Uterus (tissue), 4 donors: ENCODE data around the gene HOXC5. TPM values are rescaled to one million over a fixed set of nuclear protein-coding genes. Genes with fewer than 3 reads are reported as not detected.
"Not testable (repeated sequence)": the region's sequence is repeated elsewhere in the genome, so short reads cannot be mapped to it uniquely, and the experiment has no call there.

Experiments
- DNase-seq, 2 donors: peaks; one replicate each; pipeline ENCODE4 v3.0.0-alpha.2; 2019 to 2020
- H3K27ac ChIP-seq, 2 donors: fragments of 200-600 bp; sonication (generic); 1 replicate in 1 of 2; 2 replicates in 1 of 2; pipeline ENCODE4 v1.5.1; 2016 to 2018
- H3K27me3 ChIP-seq, 2 donors: fragments of 200-600 bp; sonication (generic); one replicate each; pipeline ENCODE4 v1.5.1; 2018 to 2019; ENCODE audit warnings: control low read depth in 1 of 2
- H3K36me3 ChIP-seq, 2 donors: fragments of 200-600 bp; sonication (generic); one replicate each; pipeline ENCODE4 v1.5.1; 2019; ENCODE audit warnings: control low read depth in 1 of 2
- H3K4me1 ChIP-seq, 2 donors: fragments of 200-600 bp; sonication (generic); one replicate each; pipeline ENCODE4 v1.5.1; 2018 to 2019; ENCODE audit warnings: control low read depth in 1 of 2
- H3K4me3 ChIP-seq, 2 donors: fragments of 200-600 bp; sonication (generic); 1 replicate in 1 of 2; 2 replicates in 1 of 2; pipeline ENCODE4 v1.5.1; 2018 to 2019; ENCODE audit warnings: mild to moderate bottlenecking in 1 of 2
- H3K9me3 ChIP-seq, 2 donors: fragments of 200-600 bp; sonication (generic); one replicate each; pipeline ENCODE4 v1.5.1; 2019; ENCODE audit warnings: control low read depth in 1 of 2
- CTCF ChIP-seq, 4 experiments: fragments of 200-600 bp in 2 of 4; fragments of 450-650 bp in 2 of 4; sonication (generic) in 2 of 4; IDR thresholded peaks; one replicate each; pipeline ENCODE4 v1.5.1; 2016 to 2019; ENCODE audit warnings: antibody characterized with exemption in 4 of 4, mild to moderate bottlenecking in 2 of 4, moderate library complexity in 1 of 4
- POLR2A ChIP-seq, 2 donors: fragments of 450-650 bp; IDR thresholded peaks; one replicate each; pipeline ENCODE4 v1.6.1; 2016; ENCODE audit warnings: antibody characterized with exemption in 2 of 2, mild to moderate bottlenecking in 1 of 2, moderate library complexity in 1 of 2
- intact Hi-C: fragments of 100-400 bp; cut with DNase I; formaldehyde crosslinking; loops from one replicate; pipeline ENCODE4 v1.15.1; 2023; ENCODE audit warnings: low total_unique reads
- total RNA-seq, 4 donors: library from RNA; depleted of rRNA in 3 of 4; stranded (reverse); fragments of >200 nt in 3 of 4; gene quantifications; one replicate each; pipeline versions ENCODE4 v1.1.0 to v1.2.4, GENCODE V29; 2014 to 2023
- donor health status: DM: yes; HTN: yes; CAD: no.

Gene HOXC5
- total RNA-seq, 4 donors from 2014 or later, result 3.5 to 10.2 TPM; not detected in 2

GRCh38 chr12:54074308-54074707 is 41.5 kb downstream of the HOXC5 start:
- TF ChIP-seq POLR2A (IDR thresholded peaks at IDR 0.05), result no peak
- TF ChIP-seq CTCF (IDR thresholded peaks at IDR 0.05), result no peak
- DNase-seq, result no peak
- H3K27me3 ChIP-seq, result no peaks in the 10 kb centered on the region
- intact Hi-C loops, result no loop called here
- no peaks in the 10 kb centered on the region for H3K4me1 ChIP-seq
- no peaks in the 10 kb centered on the region for H3K9me3 ChIP-seq
- no peak overlapping the region for H3K4me3 ChIP-seq
- no peaks in the 10 kb centered on the region for H3K36me3 ChIP-seq
- no peak overlapping the region for H3K27ac ChIP-seq

GRCh38 chr12:54075409-54075808 is 42.6 kb downstream of the HOXC5 start:
- Histone ChIP-seq H3K27ac (no peak overlapping the region), H3K36me3 (no peaks in the 10 kb centered on the region), H3K4me1 (no peaks in the 10 kb centered on the region), H3K9me3 (no peaks in the 10 kb centered on the region), H3K27me3 (no peaks in the 10 kb centered on the region), H3K4me3 (no peak overlapping the region)
- intact Hi-C loops, result no loop called here
- DNase-seq, result no peak
- TF ChIP-seq CTCF (IDR thresholded peaks at IDR 0.05) (no peak), POLR2A (IDR thresholded peaks at IDR 0.05) (no peak)

- H3K27me3 ChIP-seq, result no peaks in the 10 kb centered on the region
- H3K27ac ChIP-seq, result no peak overlapping the region
- TF ChIP-seq CTCF (IDR thresholded peaks at IDR 0.05) (no peak), POLR2A (IDR thresholded peaks at IDR 0.05) (no peak)
- H3K4me3 ChIP-seq, result no peak overlapping the region
- H3K4me1 ChIP-seq, result no peaks in the 10 kb centered on the region
- no peaks in the 10 kb centered on the region for H3K9me3 ChIP-seq
- intact Hi-C loops, result no loop called here
- DNase-seq, result no peak
- H3K36me3 ChIP-seq, result no peaks in the 10 kb centered on the region
Measured at GRCh38 chr12:54075974-54076373, 43.1 kb downstream of the HOXC5 start.

- intact Hi-C loops, result not testable (repeated sequence)
Measured at GRCh38 chr12:54077843-54078242, 45.0 kb downstream of the HOXC5 start.

GRCh38 chr12:54079115-54079514 is 46.3 kb downstream of the HOXC5 start:
- H3K4me3 ChIP-seq, H3K36me3 ChIP-seq, H3K4me1 ChIP-seq, DNase-seq, H3K27me3 ChIP-seq, intact Hi-C loops, H3K27ac ChIP-seq, H3K9me3 ChIP-seq: not testable (repeated sequence)

More at GRCh38 chr12:54077843-54078242, 45.0 kb downstream of the HOXC5 start:
- H3K27me3 ChIP-seq, H3K4me3 ChIP-seq, H3K4me1 ChIP-seq, DNase-seq, H3K36me3 ChIP-seq, H3K9me3 ChIP-seq, H3K27ac ChIP-seq: not testable (repeated sequence)

GRCh38 chr12:54080008-54080924 is 47.4 kb downstream of the HOXC5 start:
- H3K4me3 ChIP-seq, intact Hi-C loops, H3K4me1 ChIP-seq, H3K9me3 ChIP-seq, DNase-seq, H3K36me3 ChIP-seq, H3K27me3 ChIP-seq: not testable (repeated sequence)
- peak overlapping the region in 1 of 2 donors; percentile 36 for H3K27ac ChIP-seq

- H3K4me3 ChIP-seq, intact Hi-C loops, H3K4me1 ChIP-seq, DNase-seq, H3K9me3 ChIP-seq, H3K27me3 ChIP-seq, H3K36me3 ChIP-seq: not testable (repeated sequence)
- peak overlapping the region in 1 of 2 donors; percentile 68 for H3K27ac ChIP-seq
Measured at GRCh38 chr12:54081053-54081514, 48.2 kb downstream of the HOXC5 start.

GRCh38 chr12:54081581-54082396 is 48.9 kb downstream of the HOXC5 start:
- H3K9me3 ChIP-seq, H3K36me3 ChIP-seq, H3K27me3 ChIP-seq, H3K4me1 ChIP-seq, intact Hi-C loops: not testable (repeated sequence)
- peak in 1 of 2 donors; percentile 30 for DNase-seq
- H3K4me3 ChIP-seq, result peak overlapping the region in 1 of 2 donors; percentile 30
- H3K27ac ChIP-seq, result peak overlapping the region; percentile 27 to 68
